Kidney (tissue), 14 donors: ENCODE measurements around the gene KLK15. TPM values are rescaled to one million over a fixed set of nuclear protein-coding genes. Genes with fewer than 3 reads are reported as not detected.

ENCODE experiments used
- DNase-seq, 5 donors: peaks; one replicate each; pipeline ENCODE4 v3.0.0-alpha.2; 2013 to 2020
- FAIRE-seq: peaks from 2 replicates; lab custom pipeline; 2012; peaks lifted over from hg19 to GRCh38; lab: Jason Lieb, UNC
- H3K27ac ChIP-seq, 2 donors: one replicate each; pipeline ENCODE4 v1.7.0; 2013; ENCODE audit warnings: low read depth in 2 of 2, low read length in 2 of 2, inconsistent platforms in 1 of 2
- H3K27me3 ChIP-seq: one replicate; pipeline ENCODE4 v1.7.1; 2013; ENCODE audit warnings: low read length, inconsistent platforms; ENCODE audit not compliant: control insufficient read depth, insufficient read depth
- H3K36me3 ChIP-seq, 3 donors: one replicate each; pipeline versions ENCODE4 v1.7.0 to v1.7.1; 2013; ENCODE audit warnings: low read length in 3 of 3, control low read depth in 1 of 3, inconsistent platforms in 1 of 3; ENCODE audit not compliant: insufficient read depth in 3 of 3, control insufficient read depth in 2 of 3
- H3K4me1 ChIP-seq, 3 donors: one replicate each; pipeline versions ENCODE4 v1.7.0 to v1.7.1; 2013; ENCODE audit warnings: low read length in 3 of 3, inconsistent platforms in 1 of 3, low read depth in 1 of 3; ENCODE audit not compliant: control insufficient read depth in 2 of 3, insufficient read depth in 2 of 3
- H3K4me3 ChIP-seq, 3 donors: one replicate each; pipeline versions ENCODE4 v1.7.0 to v1.8.1; 2013; ENCODE audit warnings: low read length in 3 of 3, control low read depth in 1 of 3, inconsistent platforms in 1 of 3
- H3K9ac ChIP-seq, 3 donors: one replicate each; pipeline versions ENCODE4 v1.7.0 to v1.7.1; 2013; ENCODE audit warnings: low read length in 3 of 3, control low read depth in 1 of 3, inconsistent platforms in 1 of 3
- H3K9me3 ChIP-seq, 3 donors: one replicate each; pipeline versions ENCODE4 v1.7.0 to v1.7.1; 2013; ENCODE audit warnings: low read length in 3 of 3, control low read depth in 1 of 3, inconsistent platforms in 1 of 3; ENCODE audit not compliant: control insufficient read depth in 2 of 3, insufficient read depth in 1 of 3
- intact Hi-C: fragments of 100-400 bp; cut with DNase I; formaldehyde crosslinking; loops from one replicate; pipeline ENCODE4 v1.11.1; 2022
- polyA plus RNA-seq: library from polyadenylated mRNA; stranded (reverse); fragments of 350-450 nt; fragmentation: Illumina TruSeq; extraction: RNeasy Lipid Tissue Mini Kit (QIAGEN cat#74804); gene quantifications from one replicate; pipeline ENCODE4 v1.2.3, GENCODE V29; 2014; ENCODE audit warnings: low read depth, low replicate concordance; ENCODE audit not compliant: insufficient read depth
- total RNA-seq: library from RNA; stranded (reverse); fragmentation: NEBNext Ultra II Directional; extraction: Animal tissue kit (Norgen Biotek cat#: 25700); gene quantifications from one replicate; pipeline ENCODE4 v1.2.1, GENCODE V29; 2021
- TF ChIP-seq, protein P1 (sequence below): IDR thresholded peaks from 3 replicates; pipeline ENCODE4 v1.5.1; 2012; ENCODE audit warnings: mild to moderate bottlenecking, moderate library complexity, borderline replicate concordance; ENCODE audit not compliant: insufficient read depth; ENCODE audit errors: extremely low read depth
- donor health status: control.
- donor health status: control.
- donor health status: control.
- donor health status: control.
- donor health status: control.
- donor health status: DM: yes; HTN: yes; CAD: no.
- donor health status: Normal renal cell carcinoma (clear cell type).

KLK15 gene
- total and polyA plus RNA-seq, 2 donors from 2014 or later, result 2.7 TPM; not detected in 1

DNA sequence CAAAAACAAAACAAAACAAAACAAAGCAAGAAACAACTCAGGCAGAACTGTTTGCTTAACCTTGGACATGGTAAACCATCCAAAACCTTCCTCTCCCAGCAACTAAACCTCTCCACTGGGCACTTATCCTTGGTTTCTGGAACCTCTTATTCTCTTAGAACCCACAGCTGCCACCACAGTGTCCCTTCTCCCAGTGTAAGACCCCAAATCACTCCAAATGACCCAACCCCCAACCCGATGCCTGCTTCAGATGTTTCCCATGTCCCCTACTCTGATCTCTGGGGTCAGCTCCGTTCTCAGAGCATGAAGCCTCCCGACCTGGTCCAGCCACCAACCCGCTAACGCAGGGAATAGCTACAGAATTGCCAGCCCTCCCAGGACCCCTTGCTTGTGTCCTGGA is 40.8 kb upstream of the KLK15 start:
- H3K27ac ChIP-seq, result no peak overlapping the region
- no peaks in the 10 kb centered on the region for H3K4me1 ChIP-seq
- FAIRE-seq, result no peak

DNA sequence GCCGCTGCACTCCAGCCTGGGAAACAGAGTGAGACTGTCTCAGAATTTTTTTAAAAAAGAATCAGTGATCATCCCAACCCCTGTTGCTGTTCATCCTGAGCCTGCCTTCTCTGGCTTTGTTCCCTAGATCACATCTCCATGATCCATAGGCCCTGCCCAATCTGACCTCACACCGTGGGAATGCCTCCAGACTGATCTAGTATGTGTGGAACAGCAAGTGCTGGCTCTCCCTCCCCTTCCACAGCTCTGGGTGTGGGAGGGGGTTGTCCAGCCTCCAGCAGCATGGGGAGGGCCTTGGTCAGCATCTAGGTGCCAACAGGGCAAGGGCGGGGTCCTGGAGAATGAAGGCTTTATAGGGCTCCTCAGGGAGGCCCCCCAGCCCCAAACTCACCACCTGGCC is 39.7 kb upstream of the KLK15 start, which contains the start of gene KLK2:
TSS of gene KLK2 (plus strand) at position 384 of the 400 bp plus-strand sequence. CDS start 35 bp downstream, outside the sequence.
- no peaks in the 10 kb centered on the region for H3K36me3 ChIP-seq
- no peak within 1 kb of the TSS for H3K4me3 ChIP-seq
- H3K27me3 ChIP-seq, result no peaks in the 10 kb centered on the region
- DNase-seq (no peak), FAIRE-seq (no peak)
- no peak within 1 kb of the TSS for H3K27ac ChIP-seq
- H3K4me1 ChIP-seq, result no peaks in the 10 kb centered on the region
- H3K9ac ChIP-seq, result no peak within 1 kb of the TSS
- H3K9me3 ChIP-seq, result no peaks in the 10 kb centered on the region
- TF ChIP-seq, protein P1, sequence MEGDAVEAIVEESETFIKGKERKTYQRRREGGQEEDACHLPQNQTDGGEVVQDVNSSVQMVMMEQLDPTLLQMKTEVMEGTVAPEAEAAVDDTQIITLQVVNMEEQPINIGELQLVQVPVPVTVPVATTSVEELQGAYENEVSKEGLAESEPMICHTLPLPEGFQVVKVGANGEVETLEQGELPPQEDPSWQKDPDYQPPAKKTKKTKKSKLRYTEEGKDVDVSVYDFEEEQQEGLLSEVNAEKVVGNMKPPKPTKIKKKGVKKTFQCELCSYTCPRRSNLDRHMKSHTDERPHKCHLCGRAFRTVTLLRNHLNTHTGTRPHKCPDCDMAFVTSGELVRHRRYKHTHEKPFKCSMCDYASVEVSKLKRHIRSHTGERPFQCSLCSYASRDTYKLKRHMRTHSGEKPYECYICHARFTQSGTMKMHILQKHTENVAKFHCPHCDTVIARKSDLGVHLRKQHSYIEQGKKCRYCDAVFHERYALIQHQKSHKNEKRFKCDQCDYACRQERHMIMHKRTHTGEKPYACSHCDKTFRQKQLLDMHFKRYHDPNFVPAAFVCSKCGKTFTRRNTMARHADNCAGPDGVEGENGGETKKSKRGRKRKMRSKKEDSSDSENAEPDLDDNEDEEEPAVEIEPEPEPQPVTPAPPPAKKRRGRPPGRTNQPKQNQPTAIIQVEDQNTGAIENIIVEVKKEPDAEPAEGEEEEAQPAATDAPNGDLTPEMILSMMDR, result no peak
- intact Hi-C loops, result no loop called here

More for the DNA sequence above, 40.8 kb upstream of the KLK15 start:
- H3K9ac ChIP-seq, result no peak overlapping the region
- no peaks in the 10 kb centered on the region for H3K27me3 ChIP-seq
- DNase-seq, result no peak
- intact Hi-C loops, result no loop called here
- H3K4me3 ChIP-seq, result no peak overlapping the region
- no peaks in the 10 kb centered on the region for H3K36me3 ChIP-seq
- no peaks in the 10 kb centered on the region for H3K9me3 ChIP-seq
- TF ChIP-seq, protein P1, result no peak

DNA sequence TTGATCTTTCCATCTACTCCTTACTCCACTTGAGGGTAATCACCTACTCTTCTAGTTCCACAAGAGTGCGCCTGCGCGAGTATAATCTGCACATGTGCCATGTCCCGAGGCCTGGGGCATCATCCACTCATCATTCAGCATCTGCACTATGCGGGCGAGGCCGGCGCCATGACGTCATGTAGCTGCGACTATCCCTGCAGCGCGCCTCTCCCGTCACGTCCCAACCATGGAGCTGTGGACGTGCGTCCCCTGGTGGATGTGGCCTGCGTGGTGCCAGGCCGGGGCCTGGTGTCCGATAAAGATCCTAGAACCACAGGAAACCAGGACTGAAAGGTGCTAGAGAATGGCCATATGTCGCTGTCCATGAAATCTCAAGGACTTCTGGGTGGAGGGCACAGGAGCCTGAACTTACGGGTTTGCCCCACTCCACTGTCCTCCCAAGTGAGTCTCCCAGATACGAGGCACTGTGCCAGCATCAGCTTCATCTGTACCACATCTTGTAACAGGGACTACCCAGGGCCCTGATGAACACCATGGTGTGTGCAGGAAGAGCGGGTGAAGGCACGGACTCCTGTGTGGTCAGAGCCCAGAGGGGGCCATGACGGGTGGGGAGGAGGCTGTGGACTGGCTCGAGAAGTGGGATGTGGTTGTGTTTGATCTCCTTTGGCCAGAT is 37.2 kb upstream of the KLK15 start:
- Histone ChIP-seq H3K9ac (no peak overlapping the region), H3K9me3 (no peaks in the 10 kb centered on the region), H3K36me3 (no peaks in the 10 kb centered on the region), H3K4me1 (no peaks in the 10 kb centered on the region), H3K27me3 (no peaks in the 10 kb centered on the region), H3K27ac (no peak overlapping the region), H3K4me3 (no peak overlapping the region)
- TF ChIP-seq, protein P1, result no peak
- intact Hi-C loops, result no loop called here
- no peak for FAIRE-seq
- no peak for DNase-seq
